Measurements from ENCODE around the gene NOP16. TPM values are rescaled to one million over a fixed set of nuclear protein-coding genes. Genes with fewer than 3 reads are reported as not detected.

The NOP16 gene
- total RNA-seq, 1 donor from 2014 or later, result 13.6 TPM

DNA sequence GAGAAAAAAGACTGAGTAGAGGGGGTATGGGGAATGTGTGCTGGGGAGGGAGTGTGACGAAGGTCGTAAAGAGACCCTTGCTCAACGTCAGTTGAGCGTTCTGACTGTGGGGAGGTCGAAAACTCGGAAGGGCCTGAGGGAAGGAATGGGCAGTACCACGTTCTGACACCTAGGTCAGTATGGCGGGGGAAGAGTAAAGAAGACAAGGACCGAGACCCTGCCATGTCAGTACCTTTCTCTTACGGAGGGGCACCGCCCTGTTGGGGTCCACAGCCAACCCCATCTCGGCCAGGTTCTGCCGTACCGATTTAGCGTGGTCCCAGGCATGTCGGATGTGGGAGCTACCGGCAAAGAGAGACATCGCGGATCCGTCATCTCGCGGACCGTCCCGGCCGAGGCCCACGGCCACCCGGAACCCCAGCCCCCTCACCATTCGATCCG, 375 bp downstream of the NOP16 start:
- ATAC-seq (no peak), DNase-seq (no peak)
- H3K9me3 ChIP-seq, result no peaks in the 10 kb centered on the region
- TF ChIP-seq, protein P1, sequence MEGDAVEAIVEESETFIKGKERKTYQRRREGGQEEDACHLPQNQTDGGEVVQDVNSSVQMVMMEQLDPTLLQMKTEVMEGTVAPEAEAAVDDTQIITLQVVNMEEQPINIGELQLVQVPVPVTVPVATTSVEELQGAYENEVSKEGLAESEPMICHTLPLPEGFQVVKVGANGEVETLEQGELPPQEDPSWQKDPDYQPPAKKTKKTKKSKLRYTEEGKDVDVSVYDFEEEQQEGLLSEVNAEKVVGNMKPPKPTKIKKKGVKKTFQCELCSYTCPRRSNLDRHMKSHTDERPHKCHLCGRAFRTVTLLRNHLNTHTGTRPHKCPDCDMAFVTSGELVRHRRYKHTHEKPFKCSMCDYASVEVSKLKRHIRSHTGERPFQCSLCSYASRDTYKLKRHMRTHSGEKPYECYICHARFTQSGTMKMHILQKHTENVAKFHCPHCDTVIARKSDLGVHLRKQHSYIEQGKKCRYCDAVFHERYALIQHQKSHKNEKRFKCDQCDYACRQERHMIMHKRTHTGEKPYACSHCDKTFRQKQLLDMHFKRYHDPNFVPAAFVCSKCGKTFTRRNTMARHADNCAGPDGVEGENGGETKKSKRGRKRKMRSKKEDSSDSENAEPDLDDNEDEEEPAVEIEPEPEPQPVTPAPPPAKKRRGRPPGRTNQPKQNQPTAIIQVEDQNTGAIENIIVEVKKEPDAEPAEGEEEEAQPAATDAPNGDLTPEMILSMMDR (IDR thresholded peaks at IDR 0.05), result no peak
- H3K36me3 ChIP-seq, result peaks cover 40% of the 10 kb centered on the region
- peak overlapping the region; percentile 87 for H3K4me3 ChIP-seq
- intact Hi-C loops (cut with DNase I), result no loop called here
- peaks cover 7% of the 10 kb centered on the region for H3K4me1 ChIP-seq
- no peaks in the 10 kb centered on the region for H3K27me3 ChIP-seq
- H3K27ac ChIP-seq, result peak overlapping the region; percentile 96

DNA sequence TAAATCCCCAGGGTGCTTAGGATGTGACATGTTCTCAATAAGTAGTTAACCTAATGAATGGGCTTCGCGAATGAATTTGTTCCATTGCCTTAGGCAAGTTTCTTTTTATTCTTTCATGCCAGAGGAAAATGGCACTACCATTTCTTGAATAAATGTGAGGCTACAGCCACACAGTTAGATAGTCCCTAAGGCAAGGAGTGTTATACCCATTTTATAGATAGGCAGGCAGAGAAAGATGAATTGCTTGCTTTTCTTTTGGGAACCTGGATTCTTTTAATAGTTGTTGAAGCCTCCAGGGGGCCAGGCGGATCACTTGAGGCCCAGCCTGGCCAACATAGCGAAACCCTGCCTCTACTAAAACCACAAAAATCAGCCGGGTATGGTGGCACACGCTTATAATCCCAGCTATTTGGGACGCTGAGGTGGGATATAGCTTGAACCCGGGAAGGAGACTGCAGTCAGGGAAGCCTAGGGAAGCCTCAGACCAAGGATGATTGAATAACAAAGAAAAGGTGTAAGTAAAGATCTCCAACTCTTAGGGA, 943 bp downstream of the NOP16 start:
- TF ChIP-seq, protein P1 (IDR thresholded peaks at IDR 0.05), result no peak
- no peaks in the 10 kb centered on the region for H3K27me3 ChIP-seq
- no peak for DNase-seq
- H3K36me3 ChIP-seq, result peaks cover 44% of the 10 kb centered on the region
- no peaks in the 10 kb centered on the region for H3K9me3 ChIP-seq
- intact Hi-C loops (cut with DNase I), result no loop called here
- no peak overlapping the region for H3K27ac ChIP-seq
- ATAC-seq, result no peak
- peak overlapping the region; percentile 87 for H3K4me3 ChIP-seq
- peaks cover 7% of the 10 kb centered on the region for H3K4me1 ChIP-seq

DNA sequence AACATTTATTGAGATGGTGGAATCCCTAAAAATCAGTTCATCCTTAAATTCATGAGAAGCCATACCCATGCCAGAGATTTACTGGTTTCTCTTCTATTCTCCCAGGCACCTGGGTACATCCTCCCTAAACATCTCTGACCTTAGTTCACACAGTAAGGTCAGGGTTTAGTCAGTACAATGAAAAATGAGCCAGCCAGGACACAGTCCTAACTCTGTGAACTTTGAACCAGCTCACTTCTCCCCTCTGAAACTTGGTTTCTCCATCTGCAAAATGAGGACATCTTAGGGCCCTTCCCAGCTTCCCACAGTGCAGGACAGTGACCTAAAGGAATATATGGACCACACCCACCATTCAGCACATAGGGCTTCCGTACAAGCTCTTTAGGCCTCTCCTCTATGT, 1.9 kb downstream of the NOP16 start:
- peaks cover 39% of the 10 kb centered on the region for H3K36me3 ChIP-seq
- no peaks in the 10 kb centered on the region for H3K27me3 ChIP-seq
- no peaks in the 10 kb centered on the region for H3K9me3 ChIP-seq
- DNase-seq, result no peak
- intact Hi-C loops (cut with DNase I), result no loop called here
- ATAC-seq, result no peak
- no peak overlapping the region for H3K27ac ChIP-seq
- TF ChIP-seq, protein P1 (IDR thresholded peaks at IDR 0.05), result no peak
- peaks cover 7% of the 10 kb centered on the region for H3K4me1 ChIP-seq
- no peak overlapping the region for H3K4me3 ChIP-seq

DNA sequence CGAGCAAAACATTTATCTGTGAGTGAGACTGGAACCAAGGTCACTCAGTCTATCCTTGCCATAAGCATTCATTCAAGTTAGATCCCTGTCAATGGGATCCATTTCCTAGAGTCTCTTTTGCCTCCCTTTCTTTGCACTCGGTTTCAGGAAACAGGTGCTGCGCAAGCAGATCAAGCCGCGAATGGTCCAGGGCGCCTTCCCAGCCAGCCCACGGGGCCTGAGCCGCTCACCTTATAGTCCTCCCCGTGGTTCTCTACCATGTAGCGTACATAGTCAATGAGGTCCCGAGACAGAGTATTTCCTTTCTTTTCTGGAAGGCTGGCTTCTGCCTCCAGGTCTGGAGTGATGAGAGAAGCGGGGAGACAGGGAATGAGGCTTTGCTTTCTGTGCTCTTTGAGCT, 3.4 kb downstream of the NOP16 start:
- H3K27me3 ChIP-seq, result no peaks in the 10 kb centered on the region
- no peak for ATAC-seq
- no peaks in the 10 kb centered on the region for H3K9me3 ChIP-seq
- no peak overlapping the region for H3K27ac ChIP-seq
- peaks cover 39% of the 10 kb centered on the region for H3K36me3 ChIP-seq
- TF ChIP-seq, protein P1 (IDR thresholded peaks at IDR 0.05), result no peak
- H3K4me3 ChIP-seq, result no peak overlapping the region
- no peak for DNase-seq
- H3K4me1 ChIP-seq, result peaks cover 6% of the 10 kb centered on the region
- intact Hi-C loops (cut with DNase I), result no loop called here

DNA sequence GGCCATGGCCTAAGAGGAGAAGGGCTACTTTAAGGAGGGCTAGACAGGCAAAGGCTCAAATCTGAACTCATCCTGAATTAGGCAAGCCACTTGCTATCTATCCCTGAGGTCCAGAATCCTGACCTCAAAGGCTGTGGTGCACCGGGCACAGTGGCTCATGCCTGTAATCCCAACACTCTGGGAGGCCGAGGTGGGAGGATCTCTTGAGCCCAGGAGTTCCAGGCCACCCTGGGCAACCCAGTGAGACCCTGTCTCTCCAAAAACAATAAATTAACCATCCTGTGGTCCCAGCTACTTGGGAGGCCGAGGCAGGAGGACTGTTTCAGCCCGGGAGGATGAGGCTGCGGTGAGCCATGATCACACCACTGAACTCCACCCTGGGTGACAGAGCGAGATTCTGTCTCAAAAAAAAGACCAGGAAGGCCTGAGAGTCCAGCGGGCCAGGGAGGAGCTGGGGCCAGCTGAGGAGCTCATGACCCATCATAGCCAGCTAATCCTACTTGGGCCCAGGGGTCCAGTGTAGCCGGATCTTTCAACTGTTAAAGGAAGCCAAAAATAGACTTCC, 4.0 kb downstream of the NOP16 start:
- TF ChIP-seq, protein P1 (IDR thresholded peaks at IDR 0.05), result no peak
- H3K27me3 ChIP-seq, result no peaks in the 10 kb centered on the region
- DNase-seq, result no peak
- H3K36me3 ChIP-seq, result peaks cover 39% of the 10 kb centered on the region
- H3K4me1 ChIP-seq, result peaks cover under 1% of the 10 kb centered on the region
- no peaks in the 10 kb centered on the region for H3K9me3 ChIP-seq
- no peak for ATAC-seq
- H3K4me3 ChIP-seq, result no peak overlapping the region
- intact Hi-C loops (cut with DNase I), result no loop called here
- H3K27ac ChIP-seq, result no peak overlapping the region
